ENCODE results near the gene ROBO1. TPM values are rescaled to one million over a fixed set of nuclear protein-coding genes. Genes with fewer than 3 reads are reported as not detected.

ROBO1 gene
- total and polyA plus RNA-seq, 2 of the 13 experiments (the other 11 are each of a cell fraction or from before 2014, with no cell fraction given): 52.2 to 71.0 TPM

- DNase-seq (ENCODE audit: low spot score) (no peak), ATAC-seq (no peak), FAIRE-seq (no peak)
- no peak overlapping the region for H2AFZ ChIP-seq (ENCODE audit: low read length)
- no peaks in the 10 kb centered on the region for H3K36me3 ChIP-seq (replicated peaks in 1 of 2; ENCODE audit: control insufficient read depth in 1 of 2, insufficient read depth in 2 of 2, low read length in 2 of 2)
- no TSS peak for BruUV-seq (replicated peaks)
- no peak overlapping the region for H3K4me3 ChIP-seq (replicated peaks in 1 of 3; ENCODE audit: insufficient read depth in 1 of 3, low read depth in 2 of 3, low read length in 3 of 3)
- no peaks in the 10 kb centered on the region for H3K79me2 ChIP-seq (ENCODE audit: insufficient read depth, low read length)
- no peak overlapping the region for H3K4me2 ChIP-seq (ENCODE audit: low read depth, low read length)
- H3K9ac ChIP-seq (ENCODE audit: insufficient read depth, low read depth, low read length): no peak overlapping the region
- no peaks in the 10 kb centered on the region for H3K4me1 ChIP-seq (ENCODE audit: insufficient read depth, low read length)
- H3K9me3 ChIP-seq (ENCODE audit: low read length): no peaks in the 10 kb centered on the region
- in situ Hi-C loops (cut with HindIII; ENCODE audit: extremely low pct_ligation_motif_present, low pct_unique_long_range_greater_than_20kb): no loop called here
- no peaks in the 10 kb centered on the region for H3K27me3 ChIP-seq (ENCODE audit: control insufficient read depth in 1 of 2, insufficient read depth in 2 of 2, low read length in 2 of 2)
- intact Hi-C loops (cut with micrococcal nuclease; ENCODE audit: unreplicated experiment): no loop called here
- POLR2A ChIA-PET: no interaction called here
- H4K20me1 ChIP-seq (ENCODE audit: insufficient read depth, low read length): no peaks in the 10 kb centered on the region
- no peak overlapping the region for H3K27ac ChIP-seq (ENCODE audit: extremely low read length, insufficient read depth, low read length)
- CTCF ChIA-PET (ENCODE audit: low intra/inter-chr PET ratio, low total read pairs): no interaction called here
- 0% methylated on average over 1 of the region's 1 CpG for WGBS (ENCODE audit: low lambda C conversion rate)
- TF ChIP-seq PCBP1 (IDR thresholded peaks at IDR 0.05; ENCODE audit: borderline replicate concordance, low read depth, low read length) (no peak), ELF4 (CRISPR knock-in tag; IDR thresholded peaks at IDR 0.05; ENCODE audit: borderline replicate concordance) (no peak), ZBTB7B (CRISPR knock-in tag; IDR thresholded peaks at IDR 0.05) (no peak), ZNF382 (CRISPR knock-in tag; IDR thresholded peaks at IDR 0.05; ENCODE audit: borderline replicate concordance) (no peak), ZBTB2 (CRISPR knock-in tag; IDR thresholded peaks at IDR 0.05; ENCODE audit: low read depth) (no peak), NONO (IDR thresholded peaks at IDR 0.05) (no peak), NONO (CRISPR knock-in tag; conservative IDR thresholded peaks at IDR 0.05) (no peak), THAP9 (CRISPR knock-in tag; IDR thresholded peaks at IDR 0.05; ENCODE audit: borderline replicate concordance) (no peak), ZNF550 (CRISPR knock-in tag; IDR thresholded peaks at IDR 0.05; ENCODE audit: borderline replicate concordance) (no peak), JUN (CRISPR knock-in tag; IDR thresholded peaks at IDR 0.05) (no peak), PREB (CRISPR knock-in tag; IDR thresholded peaks at IDR 0.05) (no peak), HDAC2 (CRISPR knock-in tag; IDR thresholded peaks at IDR 0.05) (no peak)
Measured at GRCh38 chr3:79606414-79606813, 161.4 kb downstream of the ROBO1 start.
